H9 (cell line): Measurements from ENCODE around the gene FGF21. TPM values are rescaled to one million over a fixed set of nuclear protein-coding genes. Genes with fewer than 3 reads are reported as not detected.

Experiments
- DNase-seq: peaks from one replicate; pipeline ENCODE4 v3.0.0-alpha.2; 2017
- H2AFZ ChIP-seq: one replicate; pipeline ENCODE4 v1.6.1; 2013; ENCODE audit warnings: mild to moderate bottlenecking, low read length, control low read depth, moderate library complexity
- H2AK5ac ChIP-seq: 2 replicates; pipeline ENCODE4 v1.6.1; 2013; ENCODE audit warnings: low read length, control low read depth, mixed read lengths; ENCODE audit not compliant: insufficient read length
- H2BK120ac ChIP-seq: one replicate; pipeline ENCODE4 v1.6.1; 2013; ENCODE audit warnings: low read depth, mild to moderate bottlenecking, low read length, control low read depth, inconsistent platforms; ENCODE audit not compliant: poor library complexity, severe bottlenecking
- H2BK12ac ChIP-seq: 2 replicates; pipeline ENCODE4 v1.6.1; 2013; ENCODE audit warnings: low read length, control low read depth, mixed read lengths, low read depth; ENCODE audit not compliant: insufficient read length
- H2BK15ac ChIP-seq: 2 replicates; pipeline ENCODE4 v1.6.1; 2013; ENCODE audit warnings: low read depth, low read length, control low read depth
- H2BK20ac ChIP-seq: one replicate; pipeline ENCODE4 v1.6.1; 2013; ENCODE audit warnings: low read depth, mild to moderate bottlenecking, low read length, control low read depth, inconsistent platforms; ENCODE audit not compliant: poor library complexity, severe bottlenecking
- H2BK5ac ChIP-seq: 2 replicates; pipeline ENCODE4 v1.6.1; 2013; ENCODE audit warnings: low read length, control low read depth, mixed read lengths; ENCODE audit not compliant: insufficient read length
- H3K14ac ChIP-seq: 2 replicates; pipeline ENCODE4 v1.6.1; 2013; ENCODE audit warnings: low read length, control low read depth; ENCODE audit not compliant: insufficient read depth
- H3K18ac ChIP-seq: 2 replicates; pipeline ENCODE4 v1.6.1; 2013; ENCODE audit warnings: low read depth, mild to moderate bottlenecking, mixed read lengths, low read length, control low read depth; ENCODE audit not compliant: insufficient read length
- H3K23ac ChIP-seq: 2 replicates; pipeline ENCODE4 v1.6.1; 2013; ENCODE audit warnings: low read length, control low read depth, mixed read lengths, low read depth; ENCODE audit not compliant: insufficient read length
- H3K23me2 ChIP-seq: 2 replicates; pipeline ENCODE4 v1.6.1; 2013; ENCODE audit warnings: low read depth, mild to moderate bottlenecking, mixed read lengths, low read length, control low read depth; ENCODE audit not compliant: insufficient read length, poor library complexity, severe bottlenecking
- H3K27ac ChIP-seq: 2 replicates; pipeline ENCODE4 v1.5.1; 2013; ENCODE audit warnings: low read length, control low read depth, mixed read lengths, low read depth; ENCODE audit not compliant: insufficient read length
- H3K27me3 ChIP-seq: 2 replicates; pipeline ENCODE4 v1.6.1; 2013; ENCODE audit warnings: low read length, control low read depth, inconsistent platforms; ENCODE audit not compliant: insufficient read depth
- H3K4ac ChIP-seq: 2 replicates; pipeline ENCODE4 v1.6.1; 2013; ENCODE audit warnings: low read depth, mild to moderate bottlenecking, control low read depth, inconsistent platforms, low read length, moderate library complexity
- H3K4me1 ChIP-seq: 2 replicates; pipeline ENCODE4 v1.6.1; 2013; ENCODE audit warnings: low read length, control low read depth, inconsistent platforms; ENCODE audit not compliant: insufficient read depth
- H3K4me2 ChIP-seq: 2 replicates; pipeline ENCODE4 v1.6.1; 2013; ENCODE audit warnings: low read length, control low read depth, mixed read lengths; ENCODE audit not compliant: insufficient read length, insufficient read depth
- H3K56ac ChIP-seq: 2 replicates; pipeline ENCODE4 v1.6.1; 2013; ENCODE audit warnings: low read depth, mild to moderate bottlenecking, mixed read lengths, low read length, control low read depth; ENCODE audit not compliant: insufficient read length
- H3K79me1 ChIP-seq: 2 replicates; pipeline ENCODE4 v1.6.1; 2013; ENCODE audit warnings: low read depth, mild to moderate bottlenecking, moderate library complexity, low read length, control low read depth, inconsistent platforms; ENCODE audit not compliant: insufficient read depth, poor library complexity, severe bottlenecking
- H3K79me2 ChIP-seq: 2 replicates; pipeline ENCODE4 v1.6.1; 2013; ENCODE audit warnings: low read length, control low read depth, inconsistent platforms; ENCODE audit not compliant: insufficient read depth
- H3K9ac ChIP-seq: 2 replicates; pipeline ENCODE4 v1.6.1; 2013; ENCODE audit warnings: low read length, control low read depth, mixed read lengths; ENCODE audit not compliant: insufficient read length; ENCODE audit errors: extremely low read depth
- H3K9me3 ChIP-seq: one replicate; pipeline ENCODE4 v1.6.1; 2013; ENCODE audit warnings: low read depth, low read length, inconsistent platforms; ENCODE audit not compliant: control insufficient read depth
- H3T11ph ChIP-seq: one replicate; pipeline ENCODE4 v1.6.1; 2013; ENCODE audit warnings: mild to moderate bottlenecking, low read length, control low read depth, inconsistent platforms
- H4K20me1 ChIP-seq: one replicate; pipeline ENCODE4 v1.6.1; 2013; ENCODE audit not compliant: control insufficient read depth, insufficient read length, insufficient read depth
- H4K5ac ChIP-seq: 2 replicates; pipeline ENCODE4 v1.6.1; 2013; ENCODE audit warnings: low read depth, mild to moderate bottlenecking, mixed read lengths, low read length, control low read depth; ENCODE audit not compliant: insufficient read length
- H4K8ac ChIP-seq: replicated peaks from 2 replicates; pipeline ENCODE4 v1.6.1; 2013; ENCODE audit warnings: low read length, control low read depth, mixed read lengths, low read depth; ENCODE audit not compliant: insufficient read length
- H4K91ac ChIP-seq: 2 replicates; pipeline ENCODE4 v1.6.1; 2013; ENCODE audit warnings: low read depth, mild to moderate bottlenecking, moderate library complexity, mixed read lengths, low read length, control low read depth; ENCODE audit not compliant: insufficient read length
- H3K27ac Mint-ChIP-seq, 3 experiments: 2 replicates in 2 of 3; 3 replicates in 1 of 3; pipeline ENCODE4 v1.8.0; 2020 to 2021; ENCODE audit warnings: mixed read lengths in 3 of 3, mild to moderate bottlenecking in 1 of 3, moderate library complexity in 1 of 3
- H3K27me3 Mint-ChIP-seq: 2 replicates; pipeline ENCODE4 v1.8.0; 2021; ENCODE audit warnings: low read depth, mild to moderate bottlenecking, moderate library complexity, mixed read lengths
- H3K36me3 Mint-ChIP-seq, 3 experiments: 2 replicates in 2 of 3; 3 replicates in 1 of 3; pipeline ENCODE4 v1.8.0; 2020 to 2021; ENCODE audit warnings: low read depth in 3 of 3, mixed read lengths in 3 of 3; ENCODE audit not compliant: insufficient read depth in 1 of 3
- H3K4me1 Mint-ChIP-seq, 2 experiments: 2 replicates each; pipeline ENCODE4 v1.8.0; 2020; ENCODE audit warnings: mixed read lengths in 2 of 2
- H3K4me3 Mint-ChIP-seq, 2 experiments: 2 replicates in 1 of 2; 3 replicates in 1 of 2; pipeline ENCODE4 v1.8.0; 2020 to 2021; ENCODE audit warnings: mild to moderate bottlenecking in 2 of 2, mixed read lengths in 2 of 2, moderate library complexity in 1 of 2
- H3K9me3 Mint-ChIP-seq, 2 experiments: 2 replicates in 1 of 2; 3 replicates in 1 of 2; pipeline ENCODE4 v1.8.0; 2020; ENCODE audit warnings: mild to moderate bottlenecking in 2 of 2, mixed read lengths in 2 of 2, moderate library complexity in 1 of 2
- CTCF ChIP-seq: fragments of 200-600 bp; sonication (generic); conservative IDR thresholded peaks from 3 replicates; pipeline ENCODE4 v1.8.0; 2021; ENCODE audit warnings: antibody characterized with exemption, mild to moderate bottlenecking
- WGBS: extraction: QIAGEN DNeasy Blood & Tissue Kit; methylation state at CpG from one replicate; pipeline ENCODE4 v1.1.7; 2013; ENCODE audit warnings: missing lambda C conversion rate, low lambda C conversion rate, mixed read lengths; ENCODE audit not compliant: insufficient read length; ENCODE audit errors: extremely low coverage; 5-methylcytosine and 5-hydroxymethylcytosine counted together
- total RNA-seq: library from RNA; stranded (reverse); gene quantifications from 2 replicates; pipeline ENCODE4 v1.2.1, GENCODE V29; 2021

FGF21 gene
- total RNA-seq, 1 experiment from 2014 or later, result 0.90 TPM

- peak; percentile 39 for DNase-seq
- no peak within 1 kb of the TSS for H2BK20ac ChIP-seq
- peak within 1 kb of the TSS; percentile 19 for H3K14ac ChIP-seq
- Mint-ChIP-seq H3K4me3 (peak within 1 kb of the TSS; percentile 96 to 98), H3K36me3 (no peaks in the 10 kb centered on the region), H3K27ac (peak within 1 kb of the TSS in 2 of 3 experiments; percentile 96; a peak in 5 of 7 replicates), H3K9me3 (no peaks in the 10 kb centered on the region), H3K4me1 (peaks cover 31 to 45% of the 10 kb centered on the region in 2 experiments), H3K27me3 (no peaks in the 10 kb centered on the region; the same call in 1 of the 2 replicates)
- H3K79me1 ChIP-seq, result no peaks in the 10 kb centered on the region
- H2AFZ ChIP-seq, result no peak within 1 kb of the TSS
- peaks cover 7% of the 10 kb centered on the region for H3K23me2 ChIP-seq
- H4K20me1 ChIP-seq, result no peaks in the 10 kb centered on the region
- H2BK120ac ChIP-seq, result no peak within 1 kb of the TSS
- H3K23ac ChIP-seq, result no peak within 1 kb of the TSS
- H3K56ac ChIP-seq, result no peak within 1 kb of the TSS
- no peaks in the 10 kb centered on the region for H3K27me3 ChIP-seq
- no peak for TF ChIP-seq CTCF
- H2BK15ac ChIP-seq, result no peak within 1 kb of the TSS
- no peaks in the 10 kb centered on the region for H3K79me2 ChIP-seq
- H3T11ph ChIP-seq, result no peak within 1 kb of the TSS
- H2AK5ac ChIP-seq, result no peak within 1 kb of the TSS
- no peak within 1 kb of the TSS for H3K9ac ChIP-seq
- no peaks in the 10 kb centered on the region for H3K9me3 ChIP-seq
- no peak within 1 kb of the TSS for H4K8ac ChIP-seq
- no peak within 1 kb of the TSS for H3K4ac ChIP-seq
- H4K91ac ChIP-seq, result no peak within 1 kb of the TSS
- no peak within 1 kb of the TSS for H2BK12ac ChIP-seq
- no peak within 1 kb of the TSS for H4K5ac ChIP-seq
- H3K4me1 ChIP-seq, result no peaks in the 10 kb centered on the region; the same call in 1 of the 2 replicates
- peak within 1 kb of the TSS; percentile 45 for H3K4me2 ChIP-seq
- no peak within 1 kb of the TSS for H2BK5ac ChIP-seq
- no peak within 1 kb of the TSS for H3K27ac ChIP-seq
- no peak within 1 kb of the TSS for H3K18ac ChIP-seq
- no CpG with 5 or more reads among the region's 33 CpGs for WGBS
Observed at GRCh38 chr19:48719263-48720171, 35.8 kb upstream of the FGF21 start, which contains the start of gene MAMSTR. MAMSTR (minus strand) TSS chr19:48719725; CDS start chr19:48719031, 694 bp downstream.
